IPS-18c (cell line): ENCODE results near the gene SSC4D.
"Not testable (repeated sequence)": the region's sequence is repeated elsewhere in the genome, so short reads cannot be mapped to it uniquely, and the experiment has no call there.

Experiments used
- H3K4me3 ChIP-seq: 2 replicates; pipeline ENCODE4 v1.7.0; 2013; ENCODE audit warnings: low read depth, mild to moderate bottlenecking, low read length, moderate library complexity; ENCODE audit not compliant: insufficient read depth
- H3K9me3 ChIP-seq: one replicate; pipeline ENCODE4 v1.6.1; 2013; ENCODE audit warnings: mild to moderate bottlenecking, low read length, moderate library complexity; ENCODE audit not compliant: control insufficient read depth, insufficient read depth

The SSC4D gene

GRCh38 chr7:76395605-76395964 lies 13.9 kb downstream of the SSC4D start:
- H3K9me3 ChIP-seq, H3K4me3 ChIP-seq: not testable (repeated sequence)

GRCh38 chr7:76394957-76395356 lies 14.5 kb downstream of the SSC4D start:
- Histone ChIP-seq H3K9me3 (peaks cover 3% of the 10 kb centered on the region), H3K4me3 (no peak overlapping the region)

- Histone ChIP-seq H3K9me3 (peaks cover 3% of the 10 kb centered on the region), H3K4me3 (peak overlapping the region; percentile 67)
Measured at GRCh38 chr7:76393116-76394031, 16.1 kb downstream of the SSC4D start.

GRCh38 chr7:76392531-76393115 lies 16.9 kb downstream of the SSC4D start:
- Histone ChIP-seq H3K4me3 (peak overlapping the region; percentile 34; the same call in 1 of the 2 replicates), H3K9me3 (peaks cover 3% of the 10 kb centered on the region)

GRCh38 chr7:76390092-76390491 lies 19.4 kb downstream of the SSC4D start:
- H3K4me3 ChIP-seq, result no peak overlapping the region
- H3K9me3 ChIP-seq, result peaks cover 3% of the 10 kb centered on the region

GRCh38 chr7:76387789-76388188 lies 21.7 kb downstream of the SSC4D start:
- not testable (repeated sequence) for H3K9me3 ChIP-seq, H3K4me3 ChIP-seq

- H3K4me3 ChIP-seq, result no peak overlapping the region
- H3K9me3 ChIP-seq, result peaks cover 3% of the 10 kb centered on the region
Measured at GRCh38 chr7:76386691-76387260, 22.7 kb downstream of the SSC4D start.

- Histone ChIP-seq H3K4me3 (no peak overlapping the region), H3K9me3 (no peaks in the 10 kb centered on the region)
Measured at GRCh38 chr7:76383089-76383944, 26.2 kb downstream of the SSC4D start.

GRCh38 chr7:76381814-76382213 lies 27.7 kb downstream of the SSC4D start:
- H3K9me3 ChIP-seq, result no peaks in the 10 kb centered on the region
- H3K4me3 ChIP-seq, result no peak overlapping the region

GRCh38 chr7:76380623-76380966 lies 28.9 kb downstream of the SSC4D start:
- Histone ChIP-seq H3K9me3 (no peaks in the 10 kb centered on the region), H3K4me3 (no peak overlapping the region)

- H3K4me3 ChIP-seq, result no peak overlapping the region
- no peaks in the 10 kb centered on the region for H3K9me3 ChIP-seq
Measured at GRCh38 chr7:76377186-76377918, 32.1 kb downstream of the SSC4D start.

GRCh38 chr7:76375251-76375650 lies 34.2 kb downstream of the SSC4D start:
- H3K9me3 ChIP-seq, result no peaks in the 10 kb centered on the region
- H3K4me3 ChIP-seq, result no peak overlapping the region

GRCh38 chr7:76372984-76373833 lies 36.3 kb downstream of the SSC4D start:
- Histone ChIP-seq H3K9me3 (no peaks in the 10 kb centered on the region), H3K4me3 (no peak overlapping the region)

GRCh38 chr7:76371396-76371795 lies 38.1 kb downstream of the SSC4D start:
- no peak overlapping the region for H3K4me3 ChIP-seq
- H3K9me3 ChIP-seq, result no peaks in the 10 kb centered on the region

- Histone ChIP-seq H3K4me3 (no peak overlapping the region), H3K9me3 (no peaks in the 10 kb centered on the region)
Measured at GRCh38 chr7:76369018-76369417, 40.5 kb downstream of the SSC4D start.

GRCh38 chr7:76368190-76368589 lies 41.3 kb downstream of the SSC4D start:
- Histone ChIP-seq H3K9me3 (no peaks in the 10 kb centered on the region), H3K4me3 (no peak overlapping the region)
